A549 (cell line): Measurements from ENCODE around the gene IGSF3. TPM values are rescaled to one million over a fixed set of nuclear protein-coding genes. Genes with fewer than 3 reads are reported as not detected.

Experiments used
- ATAC-seq, 2 experiments: fragments of 200-7000 bp in 1 of 2; fragments of >200 bp in 1 of 2; cut with Nextera tagmentation in 1 of 2; cut with Tn5 transposase in 1 of 2; 3 replicates each; pipeline versions ENCODE4 v1.8.0 to v1.9.1; 2018 to 2020; ENCODE audit warnings: mild to moderate bottlenecking in 1 of 2, moderate library complexity in 1 of 2
- CTCF ChIA-PET: fragments of 300-600 bp; sonication (Branson Sonifier 250); formaldehyde crosslinking; extraction: SDS; loops from one replicate; lab custom pipeline; 2021; ENCODE audit warnings: antibody characterized with exemption, inconsistent platforms; lab: Yijun Ruan, JAX
- POLR2A ChIA-PET: fragments of 350-600 bp; formaldehyde crosslinking; extraction: SDS; loops from one replicate; lab custom pipeline; 2021; ENCODE audit warnings: antibody characterized with exemption, inconsistent platforms; lab: Yijun Ruan, JAX
- DNase-seq, 2 experiments: peaks; one replicate each; pipeline versions ENCODE4 v3.0.0 to v3.0.0-alpha.2; 2011 to 2016; ENCODE audit warnings: low read depth in 1 of 2, low spot score in 1 of 2
- FAIRE-seq: peaks from 2 replicates; lab custom pipeline; 2011; peaks lifted over from hg19 to GRCh38; lab: Jason Lieb, UNC
- H3K27ac ChIP-seq, 2 experiments: fragments of >200 bp; sonication (Bioruptor Twin); formaldehyde crosslinking; 3 replicates each; pipeline ENCODE4 v1.5.1; 2016 to 2017
- H3K4me1 ChIP-seq: fragments of >200 bp; sonication (Bioruptor Twin); formaldehyde crosslinking; 3 replicates; pipeline ENCODE4 v1.6.1; 2016
- H3K4me2 ChIP-seq: fragments of >200 bp; sonication (Bioruptor Twin); formaldehyde crosslinking; 3 replicates; pipeline ENCODE4 v1.6.1; 2016
- H3K4me3 ChIP-seq: fragments of >200 bp; sonication (Bioruptor Twin); formaldehyde crosslinking; 3 replicates; pipeline ENCODE4 v1.5.1; 2016
- H3K9me3 ChIP-seq: fragments of >200 bp; sonication (Bioruptor Twin); formaldehyde crosslinking; 3 replicates; pipeline ENCODE4 v1.6.1; 2016
- CBX2 ChIP-seq: fragments of 200-600 bp; sonication (generic); IDR thresholded peaks from 2 replicates; pipeline ENCODE4 v1.6.1; 2016; ENCODE audit warnings: low read depth, mild to moderate bottlenecking, borderline replicate concordance
- CEBPB ChIP-seq, 2 experiments: fragments of >200 bp in 1 of 2; sonication (Bioruptor Twin) in 1 of 2; formaldehyde crosslinking in 1 of 2; IDR thresholded peaks; 2 replicates each; pipeline ENCODE4 v1.6.1; 2012 to 2016
- CHD2 ChIP-seq: fragments of 150-350 bp; IDR thresholded peaks from 2 replicates; pipeline ENCODE4 v1.6.1; 2014; ENCODE audit warnings: low read length; ENCODE audit not compliant: partially characterized antibody
- EP300 ChIP-seq, 2 experiments: fragments of >200 bp; sonication (Bioruptor Twin); formaldehyde crosslinking; IDR thresholded peaks; 2 replicates in 1 of 2; 3 replicates in 1 of 2; pipeline ENCODE4 v1.6.1; 2016 to 2017
- GATA3 ChIP-seq: IDR thresholded peaks from 2 replicates; pipeline ENCODE4 v1.6.1; 2012; ENCODE audit warnings: borderline replicate concordance
- HDAC2 ChIP-seq: fragments of 200-600 bp; sonication (generic); IDR thresholded peaks from 2 replicates; pipeline ENCODE4 v1.6.1; 2016
- HES2 ChIP-seq: fragments of >200 bp; sonication (Bioruptor Twin); formaldehyde crosslinking; IDR thresholded peaks from 2 replicates; pipeline ENCODE4 v1.6.1; 2016
- HOXB5 ChIP-seq: fragments of 250-450 bp; sonication (Bioruptor Pico); IDR thresholded peaks from 2 replicates; pipeline ENCODE4 v1.5.0; 2020; ENCODE audit warnings: mild to moderate bottlenecking, moderate library complexity
- KDM1A ChIP-seq: fragments of 200-600 bp; sonication (generic); IDR thresholded peaks from 2 replicates; pipeline ENCODE4 v1.6.1; 2016; ENCODE audit warnings: low read depth, mild to moderate bottlenecking
- KDM5A ChIP-seq: fragments of 200-600 bp; sonication (generic); IDR thresholded peaks from 2 replicates; pipeline ENCODE4 v1.6.1; 2016; ENCODE audit warnings: antibody characterized with exemption, mild to moderate bottlenecking
- MAX ChIP-seq: IDR thresholded peaks from 2 replicates; pipeline ENCODE4 v1.6.1; 2012
- MAZ ChIP-seq: fragments of 150-350 bp; IDR thresholded peaks from 2 replicates; pipeline ENCODE4 v1.6.1; 2014; ENCODE audit warnings: antibody characterized with exemption, low read depth, low read length, borderline replicate concordance
- MYC ChIP-seq: IDR thresholded peaks from 2 replicates; pipeline ENCODE4 v1.6.1; 2012; ENCODE audit warnings: mild to moderate bottlenecking, inconsistent platforms, low read length, improper control_type of control experiment, borderline replicate concordance
- POLR2A ChIP-seq: IDR thresholded peaks from 2 replicates; pipeline ENCODE4 v1.6.1; 2012; ENCODE audit warnings: mild to moderate bottlenecking, low read length
- POLR2AphosphoS2 ChIP-seq: conservative IDR thresholded peaks from 2 replicates; pipeline ENCODE4 v1.6.1; 2012; ENCODE audit warnings: low read length, improper control_type of control experiment, inconsistent platforms
- REST ChIP-seq: fragments of 200-600 bp; sonication (generic); IDR thresholded peaks from 2 replicates; pipeline ENCODE4 v1.6.1; 2016; ENCODE audit warnings: antibody characterized with exemption, mild to moderate bottlenecking, moderate library complexity
- SMC3 ChIP-seq: fragments of >200 bp; sonication (Bioruptor Twin); formaldehyde crosslinking; IDR thresholded peaks from 3 replicates; pipeline ENCODE4 v1.6.1; 2018; ENCODE audit warnings: inconsistent platforms
- ZFP36 ChIP-seq: fragments of 450-650 bp; IDR thresholded peaks from 2 replicates; pipeline ENCODE4 v1.6.1; 2014; ENCODE audit warnings: borderline replicate concordance; ENCODE audit not compliant: partially characterized antibody
- ZNF302 ChIP-seq: fragments of 250-450 bp; sonication (Bioruptor Pico); IDR thresholded peaks from 2 replicates; pipeline ENCODE4 v1.9.0; 2021; ENCODE audit warnings: inconsistent platforms, mild to moderate bottlenecking, moderate library complexity
- ZSCAN20 ChIP-seq: fragments of 250-450 bp; sonication (Bioruptor Pico); IDR thresholded peaks from 2 replicates; pipeline ENCODE4 v1.8.0; 2022; ENCODE audit warnings: mild to moderate bottlenecking, moderate library complexity
- WGBS: methylation state at CpG from one replicate; pipeline ENCODE4 v1.1.6; 2017; ENCODE audit errors: missing lambda C conversion rate; 5-methylcytosine and 5-hydroxymethylcytosine counted together
- polyA plus RNA-seq, 4 experiments: library from polyadenylated mRNA; depleted of rRNA in 3 of 4; stranded (reverse); fragments of >200 nt; fragmentation: RNase III in 1 of 4; extraction: RNeasy Plus Mini Kit Qiagen cat#74134 plus additional on column Dnase treatment in 1 of 4; gene quantifications; 2 replicates in 3 of 4; 3 replicates in 1 of 4; pipeline ENCODE4 v1.2.3, GENCODE V29; 2011 to 2017

IGSF3 gene
- polyA plus RNA-seq, 2 of the 4 experiments (the other 2 are of a cell fraction): 18.5 to 21.9 TPM

GRCh38 chr1:116533429-116533820, 134.1 kb downstream of the IGSF3 start:
- WGBS: 94% methylated on average over 3 of the region's 3 CpGs
- DNase-seq (no peak), ATAC-seq (no peak), FAIRE-seq (no peak)
- ChIA-PET POLR2A (no interaction called here), CTCF (no interaction called here)
- H3K4me1 ChIP-seq: peaks cover 15% of the 10 kb centered on the region; the same call in 2 of the 3 replicates
- H3K4me2 ChIP-seq: no peak overlapping the region
- H3K27ac ChIP-seq: no peak overlapping the region
- no peak overlapping the region for H3K4me3 ChIP-seq
- no peaks in the 10 kb centered on the region for H3K9me3 ChIP-seq
- TF ChIP-seq HES2: no peak
- TF ChIP-seq ZFP36: no peak
- TF ChIP-seq POLR2A: no peak
- TF ChIP-seq ZSCAN20 (CRISPR knock-in tag): no peak
- no peak for TF ChIP-seq CEBPB (IDR thresholded peaks at IDR 0.05)
- no peak for TF ChIP-seq HOXB5 (CRISPR knock-in tag)
- TF ChIP-seq KDM1A: no peak
- TF ChIP-seq MYC: no peak

GRCh38 chr1:116532671-116533428, 134.7 kb downstream of the IGSF3 start:
- H3K4me2 ChIP-seq: no peak overlapping the region
- no peak overlapping the region for H3K27ac ChIP-seq
- no peak for FAIRE-seq
- POLR2A ChIA-PET: no interaction called here
- TF ChIP-seq HDAC2 (no peak), REST (no peak), ZFP36 (no peak), SMC3 (no peak), MAZ (no peak), CHD2 (no peak), EP300 (IDR thresholded peaks at IDR 0.05) (no peak), POLR2AphosphoS2 (no peak), ZNF302 (no peak), KDM5A (no peak), CBX2 (no peak), GATA3 (no peak)
- CTCF ChIA-PET: no interaction called here
- DNase-seq: no peak
- H3K9me3 ChIP-seq: no peaks in the 10 kb centered on the region
- no peak for ATAC-seq
- H3K4me1 ChIP-seq: peaks cover 9% of the 10 kb centered on the region; the same call in 2 of the 3 replicates
- 92% methylated on average over 23 of the region's 23 CpGs for WGBS
- no peak overlapping the region for H3K4me3 ChIP-seq

GRCh38 chr1:116531917-116532316, 135.6 kb downstream of the IGSF3 start:
- DNase-seq (no peak), FAIRE-seq (no peak), ATAC-seq (no peak)
- Histone ChIP-seq H3K4me2 (no peak overlapping the region), H3K4me3 (no peak overlapping the region), H3K27ac (no peak overlapping the region), H3K9me3 (no peaks in the 10 kb centered on the region), H3K4me1 (no peaks in the 10 kb centered on the region; the same call in 2 of the 3 replicates)
- WGBS: 97% methylated on average over 12 of the region's 13 CpGs
- ChIA-PET CTCF (no interaction called here), POLR2A (no interaction called here)
- TF ChIP-seq MAX (no peak), POLR2A (no peak)
